Measurements from ENCODE around the gene SSRP1. TPM values are rescaled to one million over a fixed set of nuclear protein-coding genes. Genes with fewer than 3 reads are reported as not detected.

The SSRP1 gene
- total and polyA plus RNA-seq, 9 of the 15 experiments (the other 6 are each of a cell fraction or from before 2014, with no cell fraction given): 91.1 to 416 (median 245) TPM

DNA sequence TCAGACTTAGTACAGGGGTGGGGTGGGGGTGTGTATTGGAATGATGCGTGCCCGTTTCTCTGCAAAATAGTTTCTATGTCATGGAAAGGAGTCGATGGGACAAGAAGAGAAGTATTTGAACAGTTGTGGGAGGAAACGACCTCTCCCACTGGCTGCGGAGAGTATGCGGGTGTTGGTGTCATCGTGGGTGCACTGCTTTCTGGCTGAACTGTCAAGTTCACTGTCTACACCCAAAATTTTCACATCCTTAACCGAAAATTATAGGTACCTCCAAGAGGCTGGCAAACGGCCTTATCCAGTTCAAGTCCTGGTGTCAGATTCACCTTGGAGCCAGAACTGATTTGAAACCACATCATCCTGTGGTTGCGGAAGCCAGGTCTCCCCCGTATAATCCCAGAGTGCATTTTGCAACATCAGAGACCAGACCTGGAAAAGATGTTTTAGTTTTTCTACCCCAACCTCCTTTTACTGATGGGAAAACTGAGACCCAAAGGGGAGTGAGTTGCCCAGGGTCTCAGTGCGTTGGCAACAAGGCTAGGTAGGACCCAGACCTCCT, 497 bp upstream of the SSRP1 start (continued):
- TF ChIP-seq TRIM25 (IDR thresholded peaks at IDR 0.05; ENCODE audit: borderline replicate concordance) (0 out of 2 replicates have a peak, but pooled peaks have one; percentile 62), ATF1 (CRISPR knock-in tag; IDR thresholded peaks at IDR 0.05) (no peak), ATF1 (tag; IDR thresholded peaks at IDR 0.05) (0 out of 2 replicates have a peak, but pooled peaks have one; percentile 49), ERF (CRISPR knock-in tag; IDR thresholded peaks at IDR 0.05) (0 out of 2 replicates have a peak, but pooled peaks have one; percentile 34), HDAC2 (IDR thresholded peaks at IDR 0.05) (0 out of 2 replicates have a peak, but pooled peaks have one; percentile 30), ARNT (IDR thresholded peaks at IDR 0.05) (0 out of 4 replicates have a peak, but pooled peaks of 1 of the 2 experiments have one; percentile 7), DPF2 (IDR thresholded peaks at IDR 0.05) (no peak; the same call in 1 of the 2 replicates), PRPF4 (IDR thresholded peaks at IDR 0.05; ENCODE audit: insufficient read depth, low read depth, low read length, poor library complexity, severe bottlenecking) (no peak), SP1 (CRISPR knock-in tag; IDR thresholded peaks at IDR 0.05) (0 out of 2 replicates have a peak, but pooled peaks have one; percentile 26), KDM1A (IDR thresholded peaks at IDR 0.05) (peak; percentile 77 to 78), AFF4 (CRISPR knock-in tag; IDR thresholded peaks at IDR 0.05) (0 out of 2 replicates have a peak, but pooled peaks have one; percentile 54)
- TF ChIP-seq, protein P1, sequence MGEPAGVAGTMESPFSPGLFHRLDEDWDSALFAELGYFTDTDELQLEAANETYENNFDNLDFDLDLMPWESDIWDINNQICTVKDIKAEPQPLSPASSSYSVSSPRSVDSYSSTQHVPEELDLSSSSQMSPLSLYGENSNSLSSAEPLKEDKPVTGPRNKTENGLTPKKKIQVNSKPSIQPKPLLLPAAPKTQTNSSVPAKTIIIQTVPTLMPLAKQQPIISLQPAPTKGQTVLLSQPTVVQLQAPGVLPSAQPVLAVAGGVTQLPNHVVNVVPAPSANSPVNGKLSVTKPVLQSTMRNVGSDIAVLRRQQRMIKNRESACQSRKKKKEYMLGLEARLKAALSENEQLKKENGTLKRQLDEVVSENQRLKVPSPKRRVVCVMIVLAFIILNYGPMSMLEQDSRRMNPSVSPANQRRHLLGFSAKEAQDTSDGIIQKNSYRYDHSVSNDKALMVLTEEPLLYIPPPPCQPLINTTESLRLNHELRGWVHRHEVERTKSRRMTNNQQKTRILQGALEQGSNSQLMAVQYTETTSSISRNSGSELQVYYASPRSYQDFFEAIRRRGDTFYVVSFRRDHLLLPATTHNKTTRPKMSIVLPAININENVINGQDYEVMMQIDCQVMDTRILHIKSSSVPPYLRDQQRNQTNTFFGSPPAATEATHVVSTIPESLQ (CRISPR knock-in tag; IDR thresholded peaks at IDR 0.05): 0 out of 2 replicates have a peak, but pooled peaks have one; percentile 10
- TF ChIP-seq, protein P2, sequence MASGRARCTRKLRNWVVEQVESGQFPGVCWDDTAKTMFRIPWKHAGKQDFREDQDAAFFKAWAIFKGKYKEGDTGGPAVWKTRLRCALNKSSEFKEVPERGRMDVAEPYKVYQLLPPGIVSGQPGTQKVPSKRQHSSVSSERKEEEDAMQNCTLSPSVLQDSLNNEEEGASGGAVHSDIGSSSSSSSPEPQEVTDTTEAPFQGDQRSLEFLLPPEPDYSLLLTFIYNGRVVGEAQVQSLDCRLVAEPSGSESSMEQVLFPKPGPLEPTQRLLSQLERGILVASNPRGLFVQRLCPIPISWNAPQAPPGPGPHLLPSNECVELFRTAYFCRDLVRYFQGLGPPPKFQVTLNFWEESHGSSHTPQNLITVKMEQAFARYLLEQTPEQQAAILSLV (tag; IDR thresholded peaks at IDR 0.05): 0 out of 2 replicates have a peak, but pooled peaks have one; percentile 11
- TF ChIP-seq, protein P3, sequence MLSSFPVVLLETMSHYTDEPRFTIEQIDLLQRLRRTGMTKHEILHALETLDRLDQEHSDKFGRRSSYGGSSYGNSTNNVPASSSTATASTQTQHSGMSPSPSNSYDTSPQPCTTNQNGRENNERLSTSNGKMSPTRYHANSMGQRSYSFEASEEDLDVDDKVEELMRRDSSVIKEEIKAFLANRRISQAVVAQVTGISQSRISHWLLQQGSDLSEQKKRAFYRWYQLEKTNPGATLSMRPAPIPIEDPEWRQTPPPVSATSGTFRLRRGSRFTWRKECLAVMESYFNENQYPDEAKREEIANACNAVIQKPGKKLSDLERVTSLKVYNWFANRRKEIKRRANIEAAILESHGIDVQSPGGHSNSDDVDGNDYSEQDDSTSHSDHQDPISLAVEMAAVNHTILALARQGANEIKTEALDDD (IDR thresholded peaks at IDR 0.05): no peak

Measured in K562 (cell line).